GM21381 (cell line): ENCODE measurements around the gene GPR55.

Experiments
- ATAC-seq: cut with Tn5 transposase; IDR thresholded peaks from one replicate; pipeline ENCODE4 v1.9.1; 2021; ENCODE audit warnings: mild to moderate bottlenecking, moderate library complexity; ENCODE audit not compliant: unreplicated experiment

Gene GPR55

GRCh38 chr2:230902180-230902899 lies 22.7 kb downstream of the GPR55 start:
- ATAC-seq, result peak; percentile 69

GRCh38 chr2:230901006-230901405 lies 24.0 kb downstream of the GPR55 start:
- no peak for ATAC-seq

GRCh38 chr2:230900336-230900995 lies 24.6 kb downstream of the GPR55 start:
- ATAC-seq, result no peak

GRCh38 chr2:230899786-230900185 lies 25.3 kb downstream of the GPR55 start:
- no peak for ATAC-seq

GRCh38 chr2:230899287-230899686 lies 25.8 kb downstream of the GPR55 start:
- ATAC-seq, result no peak

- ATAC-seq, result no peak
Measured at GRCh38 chr2:230898713-230899091, 26.3 kb downstream of the GPR55 start.

- ATAC-seq, result no peak
Measured at GRCh38 chr2:230898016-230898712, 26.9 kb downstream of the GPR55 start.

- no peak for ATAC-seq
Measured at GRCh38 chr2:230896346-230897115, 28.5 kb downstream of the GPR55 start.

GRCh38 chr2:230895536-230896345 lies 29.3 kb downstream of the GPR55 start:
- no peak for ATAC-seq

GRCh38 chr2:230893841-230894781 lies 30.9 kb downstream of the GPR55 start:
- ATAC-seq, result peak; percentile 39

- ATAC-seq, result peak; percentile 80
Measured at GRCh38 chr2:230893338-230893737, 31.7 kb downstream of the GPR55 start.

- no peak for ATAC-seq
Measured at GRCh38 chr2:230891509-230891908, 33.5 kb downstream of the GPR55 start.

- ATAC-seq, result no peak
Measured at GRCh38 chr2:230891064-230891463, 34.0 kb downstream of the GPR55 start.

GRCh38 chr2:230890646-230891045 lies 34.4 kb downstream of the GPR55 start:
- ATAC-seq, result no peak

GRCh38 chr2:230889911-230890601 lies 35.0 kb downstream of the GPR55 start:
- ATAC-seq, result no peak

GRCh38 chr2:230888824-230889400 lies 36.1 kb downstream of the GPR55 start:
- ATAC-seq, result no peak

GRCh38 chr2:230887342-230887741 lies 37.7 kb downstream of the GPR55 start:
- ATAC-seq, result no peak

GRCh38 chr2:230886671-230887071 lies 38.4 kb downstream of the GPR55 start:
- no peak for ATAC-seq
